ENCODE data around the gene BCAS3. TPM values are rescaled to one million over a fixed set of nuclear protein-coding genes. Genes with fewer than 3 reads are reported as not detected.

Gene BCAS3
- total RNA-seq, 4 donors from 2014 or later, result 18.7 to 37.8 (median 24.9) TPM

- ATAC-seq (ENCODE audit: low FRiP score) (no peak), DNase-seq (ENCODE audit: low spot score) (no peak)
- TF ChIP-seq CTCF (IDR thresholded peaks at IDR 0.05), result no peak
Observed at GRCh38 chr17:60724647-60725046, 47.0 kb downstream of the BCAS3 start.

GRCh38 chr17:60729854-60730253 lies 52.2 kb downstream of the BCAS3 start:
- no peak for ATAC-seq (ENCODE audit: low FRiP score)
- no peak for TF ChIP-seq CTCF (IDR thresholded peaks at IDR 0.05)
- no peak for DNase-seq (ENCODE audit: low spot score)

- DNase-seq (ENCODE audit: low spot score), result no peak
Observed at GRCh38 chr17:60730273-60730672, 52.6 kb downstream of the BCAS3 start.

GRCh38 chr17:60738287-60738686 lies 60.6 kb downstream of the BCAS3 start:
- DNase-seq (ENCODE audit: low spot score), result no peak
- ATAC-seq (ENCODE audit: low FRiP score), result no peak
- no peak for TF ChIP-seq CTCF (IDR thresholded peaks at IDR 0.05)

More at GRCh38 chr17:60730273-60730672, 52.6 kb downstream of the BCAS3 start:
- ATAC-seq (ENCODE audit: low FRiP score), result no peak
- TF ChIP-seq CTCF (IDR thresholded peaks at IDR 0.05), result no peak

- no peak for DNase-seq (ENCODE audit: low spot score)
- no peak for TF ChIP-seq CTCF (IDR thresholded peaks at IDR 0.05)
- no peak for ATAC-seq (ENCODE audit: low FRiP score)
Observed at GRCh38 chr17:60740584-60740983, 62.9 kb downstream of the BCAS3 start.

GRCh38 chr17:60741031-60741430 lies 63.4 kb downstream of the BCAS3 start:
- ATAC-seq (ENCODE audit: low FRiP score), result no peak
- no peak for TF ChIP-seq CTCF (IDR thresholded peaks at IDR 0.05)

GRCh38 chr17:60743282-60743681 lies 65.6 kb downstream of the BCAS3 start:
- no peak for TF ChIP-seq CTCF (IDR thresholded peaks at IDR 0.05)
- DNase-seq (ENCODE audit: low spot score) (no peak), ATAC-seq (ENCODE audit: low FRiP score) (no peak)

More at GRCh38 chr17:60741031-60741430, 63.4 kb downstream of the BCAS3 start:
- DNase-seq (ENCODE audit: low spot score), result no peak
